GM18951 (cell line): ENCODE measurements around the gene ULK4.

Experiments
- POLR2A ChIP-seq: IDR thresholded peaks from 4 replicates; pipeline ENCODE4 v1.6.1; 2011; ENCODE audit warnings: mild to moderate bottlenecking; ENCODE audit not compliant: insufficient read length, insufficient read depth; ENCODE audit errors: extremely low read depth
- in situ Hi-C: fragments of 300-500 bp; cut with MboI; formaldehyde crosslinking; loops from one replicate; pipeline ENCODE4 v1.12.0; 2022; ENCODE audit warnings: low sequenced_read_pairs, mixed read lengths, inconsistent platforms; ENCODE audit not compliant: unreplicated experiment

ULK4 gene

DNA sequence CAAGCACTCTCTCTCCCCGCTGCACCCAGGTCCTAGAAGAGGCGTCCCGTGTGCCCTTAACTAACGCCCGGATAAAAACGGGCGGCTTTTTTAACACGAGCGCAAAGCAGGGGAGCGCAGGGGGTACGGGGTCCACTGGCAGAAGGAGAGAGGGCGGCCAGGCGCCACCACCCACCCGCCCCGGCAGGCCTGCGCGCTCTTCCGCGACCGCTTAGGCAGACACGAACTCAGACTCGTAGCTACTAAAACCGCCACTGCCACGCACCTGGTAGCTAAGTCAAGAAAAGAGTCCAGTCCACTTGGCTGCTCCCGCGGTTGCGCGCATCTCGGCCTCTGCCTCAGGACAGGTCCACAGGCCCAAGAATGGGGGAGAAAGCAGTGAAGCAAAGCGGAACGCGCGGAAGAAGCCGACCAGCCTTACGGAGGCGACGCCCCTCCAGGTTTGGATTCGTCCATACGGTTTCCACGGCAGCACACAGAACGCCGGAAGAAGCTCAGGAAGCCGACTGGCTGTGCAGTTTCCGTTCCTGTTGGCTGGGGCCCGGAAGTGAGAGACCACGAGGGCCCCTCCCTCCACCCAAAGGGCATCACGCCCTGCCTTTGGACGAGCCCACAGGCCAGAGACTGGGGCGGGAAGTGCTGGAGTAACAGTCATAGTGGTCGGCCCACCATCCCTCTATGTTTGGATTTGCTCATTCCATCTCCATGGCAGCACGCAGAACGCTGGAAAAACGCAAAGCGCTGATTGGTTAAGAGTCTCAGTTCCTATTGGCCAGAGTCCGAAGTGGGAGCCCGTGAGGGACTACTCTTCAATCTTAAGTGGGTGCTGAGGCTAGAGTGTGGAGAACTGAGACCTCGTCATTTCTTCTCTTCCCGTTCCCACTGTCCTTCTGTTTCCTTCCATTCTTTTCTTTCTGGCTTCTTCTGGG is at the start of gene ULK4:
ULK4 (minus strand) TSS at position 353 of the 929 bp plus-strand sequence. CDS start 7,344 bp downstream, outside the sequence.
- peak; percentile 61 for TF ChIP-seq POLR2A
- in situ Hi-C loops, result no loop called here

DNA sequence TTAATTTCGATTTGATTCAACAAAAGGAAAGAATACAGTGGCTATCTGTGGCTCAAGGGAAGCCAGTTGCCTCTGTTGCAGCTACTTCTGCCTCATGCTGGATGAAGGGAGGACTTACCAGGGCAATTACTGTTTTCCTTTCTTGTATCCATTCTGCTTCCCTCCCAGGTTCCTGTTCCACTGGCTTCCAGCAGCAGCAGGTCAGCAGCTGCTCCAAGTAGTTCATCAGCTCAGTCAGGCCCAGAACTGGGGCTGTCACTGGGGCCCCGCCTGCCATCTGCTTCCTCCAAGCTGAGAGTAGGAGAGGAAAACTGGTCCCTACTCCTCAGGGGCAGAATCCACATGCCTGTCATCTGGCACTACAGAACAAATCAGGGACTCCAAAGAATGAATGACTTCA is 48.6 kb upstream of the ULK4 start:
- no peak for TF ChIP-seq POLR2A
- in situ Hi-C loops, result no loop called here

DNA sequence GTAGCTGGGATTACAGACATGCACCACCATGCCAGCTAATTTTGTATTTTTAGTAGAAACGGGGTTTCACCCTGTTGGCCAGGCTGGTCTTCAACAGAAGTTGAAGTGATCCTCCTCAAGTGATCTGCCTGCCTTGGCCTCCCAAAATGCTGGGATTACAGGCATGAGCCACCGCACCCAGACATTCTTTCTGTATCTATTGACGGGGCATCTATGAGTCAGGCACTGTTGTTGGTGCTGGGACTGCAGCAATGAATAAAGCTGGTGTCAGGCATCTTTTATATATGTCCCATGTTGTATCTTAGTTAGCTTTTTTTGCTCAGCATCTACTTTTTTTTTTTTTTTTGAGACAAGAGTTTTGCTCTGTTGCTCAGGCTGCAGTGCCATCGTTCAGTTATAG is 47.6 kb upstream of the ULK4 start:
- TF ChIP-seq POLR2A, result no peak
- in situ Hi-C loops, result no loop called here

DNA sequence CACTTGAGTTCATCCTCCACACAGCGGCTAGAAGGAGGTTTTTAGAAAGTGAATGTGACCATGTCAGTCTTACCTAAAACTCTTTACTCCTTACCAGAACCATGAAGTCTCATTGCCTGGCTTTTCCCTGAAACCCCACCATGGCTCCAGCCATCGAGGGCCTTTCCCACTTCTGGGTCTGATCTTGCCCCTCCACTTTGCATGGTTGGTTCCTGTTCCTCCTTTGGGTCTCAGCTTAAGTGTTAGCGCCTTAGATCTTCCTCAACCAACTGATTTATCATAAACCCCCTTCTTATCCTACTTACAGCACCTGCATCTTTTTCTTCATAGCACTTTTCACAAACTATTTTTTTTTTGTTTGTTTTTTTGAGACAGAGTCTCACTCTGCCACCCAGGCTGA is 45.9 kb upstream of the ULK4 start:
- TF ChIP-seq POLR2A, result no peak
- in situ Hi-C loops, result no loop called here

DNA sequence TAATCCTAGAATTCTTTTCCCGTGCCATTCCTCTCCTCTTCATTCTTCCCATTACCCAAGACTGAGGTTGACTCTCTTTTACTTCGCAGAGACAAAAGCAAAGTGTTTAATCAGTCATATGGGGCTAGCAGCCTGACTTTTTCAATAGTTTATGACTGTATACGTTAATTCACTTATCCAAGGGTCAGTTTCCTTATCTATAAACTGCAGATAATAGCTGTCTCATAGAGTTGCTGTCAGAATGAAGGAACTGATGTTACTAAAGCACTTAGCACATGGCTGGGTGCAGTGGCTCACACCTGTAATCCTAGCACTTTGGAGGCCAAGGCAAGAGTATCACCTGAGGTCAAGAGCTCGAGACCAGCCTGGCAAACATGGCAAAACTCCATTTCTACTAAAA is 43.5 kb upstream of the ULK4 start:
- in situ Hi-C loops, result no loop called here
- TF ChIP-seq POLR2A, result no peak

DNA sequence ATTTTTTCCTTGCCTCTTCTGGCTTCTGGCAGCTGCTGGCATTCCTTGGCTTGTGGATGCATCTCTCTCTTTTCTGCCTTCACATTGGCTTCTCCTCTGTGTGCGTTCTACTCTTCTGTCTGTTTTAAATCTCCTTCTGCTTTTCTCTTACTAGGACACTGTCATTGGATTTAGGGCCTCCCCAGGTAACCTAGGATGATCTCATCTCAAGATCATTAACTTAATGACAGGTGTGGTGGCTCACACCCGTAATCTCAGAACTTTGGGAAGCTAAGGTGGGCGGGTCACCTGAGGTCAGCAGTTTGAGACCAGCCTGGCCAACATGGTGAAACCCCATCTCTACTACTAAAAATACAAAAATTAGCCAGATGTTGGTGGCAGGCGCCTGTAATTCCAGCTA is 40.9 kb upstream of the ULK4 start:
- in situ Hi-C loops, result no loop called here

DNA sequence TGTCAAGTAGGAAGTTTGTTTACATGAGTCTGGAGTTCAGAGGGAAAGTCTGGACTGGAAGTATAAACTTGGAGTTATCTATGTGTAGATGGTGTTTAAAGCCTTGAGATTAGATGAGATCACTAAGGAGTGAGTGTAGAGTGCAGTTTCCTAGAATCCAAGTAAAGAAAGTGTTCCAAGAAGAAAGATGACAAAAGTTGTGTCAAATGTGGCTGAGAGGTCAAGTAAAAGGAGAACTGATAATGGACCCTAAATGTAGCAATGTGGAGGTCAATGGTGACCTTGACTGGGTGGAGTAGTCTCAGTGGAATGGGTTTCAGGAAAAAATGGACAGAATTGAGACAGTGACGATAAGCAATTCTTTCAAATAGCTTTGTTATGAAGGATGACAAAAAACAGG is 39.9 kb upstream of the ULK4 start:
- in situ Hi-C loops, result no loop called here
- TF ChIP-seq POLR2A, result no peak

More for the DNA sequence above, 40.9 kb upstream of the ULK4 start:
- TF ChIP-seq POLR2A, result no peak

DNA sequence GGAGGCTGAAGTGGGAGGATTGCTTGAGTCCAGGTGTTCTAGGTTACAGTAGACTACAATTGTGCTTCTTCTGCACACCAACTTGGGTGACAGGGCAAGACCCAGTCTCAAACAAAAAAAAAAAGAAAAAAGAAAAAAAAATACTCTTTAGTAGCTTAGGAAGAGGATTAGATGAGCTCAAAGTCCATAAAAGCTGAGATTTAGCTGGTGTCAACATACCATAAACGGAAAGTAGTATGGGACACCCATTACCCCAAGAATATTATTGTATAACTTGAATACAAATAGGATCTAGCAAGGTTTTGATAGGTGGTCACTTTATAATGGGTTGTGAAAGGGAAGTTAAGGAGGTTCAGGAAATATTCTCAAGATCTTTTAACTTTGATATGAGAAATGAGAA is 38.0 kb upstream of the ULK4 start:
- no peak for TF ChIP-seq POLR2A
- in situ Hi-C loops, result no loop called here

DNA sequence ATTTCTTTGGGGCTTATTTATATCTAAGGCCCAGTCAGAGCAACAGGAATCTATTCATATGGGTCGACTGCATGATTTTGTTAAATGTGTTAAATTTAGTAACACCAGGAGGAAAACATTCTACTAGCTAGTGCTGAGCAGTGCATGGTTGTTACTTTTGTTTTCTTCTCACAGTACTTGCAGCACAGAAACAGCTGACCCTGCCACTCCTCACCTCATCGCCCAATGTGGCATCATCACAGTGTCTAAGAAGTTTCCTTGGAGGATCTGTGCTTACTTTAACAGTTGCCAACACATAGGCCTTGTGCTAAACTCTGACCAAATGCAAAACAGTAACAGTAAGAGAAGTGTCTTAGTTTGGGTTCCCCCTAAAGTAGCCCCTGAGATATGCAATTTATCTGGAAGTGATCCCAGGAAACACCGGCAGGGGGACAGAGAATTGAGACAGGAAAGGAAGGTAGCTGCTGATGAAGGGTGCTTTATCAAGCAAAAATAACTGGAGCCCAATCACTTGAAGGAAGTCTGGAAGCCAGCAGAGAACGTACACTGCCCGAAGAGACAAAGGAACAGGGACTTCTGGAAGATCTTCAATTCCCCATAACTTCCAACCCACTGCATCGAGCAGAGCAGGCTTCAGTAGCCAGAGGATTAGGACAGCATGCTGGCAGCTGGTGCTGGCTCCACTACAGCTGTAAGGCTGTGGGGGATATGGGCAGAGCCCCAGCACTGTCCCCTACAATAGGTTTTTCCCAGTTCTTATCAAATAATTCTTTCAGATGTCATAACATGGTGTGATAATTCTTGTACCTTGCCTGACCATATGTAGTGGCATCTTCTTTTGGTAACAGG is 36.0 kb upstream of the ULK4 start:
- no peak for TF ChIP-seq POLR2A
- in situ Hi-C loops, result no loop called here

DNA sequence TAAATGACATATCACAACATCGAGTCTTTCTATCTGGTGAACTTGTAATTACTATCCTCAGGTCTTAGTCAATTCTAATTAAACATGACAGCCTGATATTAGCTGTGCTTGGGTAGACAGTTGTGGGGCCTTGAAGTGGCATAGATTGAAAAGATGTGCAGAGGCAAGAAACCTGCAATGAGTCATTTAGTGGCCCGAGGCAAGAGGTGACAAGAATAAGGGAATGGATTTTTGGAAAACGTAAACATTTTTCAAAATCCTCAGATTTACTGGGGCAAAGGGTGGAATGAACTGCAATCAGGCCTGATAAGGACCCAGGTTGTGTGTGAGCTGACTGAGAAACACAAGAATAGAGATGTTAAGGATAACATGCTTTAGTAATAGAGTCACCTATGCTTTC is 29.5 kb upstream of the ULK4 start:
- in situ Hi-C loops, result no loop called here

DNA sequence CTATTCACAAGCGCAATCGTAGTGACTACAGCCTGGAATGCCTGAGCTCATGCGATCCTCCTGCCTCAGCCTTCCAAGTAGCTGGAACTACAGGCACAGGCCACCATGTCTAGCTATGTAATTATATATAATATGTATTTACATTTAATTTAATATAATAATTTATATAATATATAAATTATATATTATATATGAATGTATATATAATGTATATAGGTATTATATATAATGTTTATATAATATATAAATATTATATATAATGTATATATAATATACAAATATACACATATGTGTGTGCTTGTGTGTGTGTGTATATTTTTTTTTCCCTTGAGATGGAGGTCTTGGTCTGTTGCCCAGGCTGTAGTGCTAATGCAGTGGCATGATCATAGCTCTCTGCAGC is 27.6 kb upstream of the ULK4 start:
- TF ChIP-seq POLR2A, result no peak
- in situ Hi-C loops, result no loop called here

More for the DNA sequence above, 29.5 kb upstream of the ULK4 start:
- no peak for TF ChIP-seq POLR2A

DNA sequence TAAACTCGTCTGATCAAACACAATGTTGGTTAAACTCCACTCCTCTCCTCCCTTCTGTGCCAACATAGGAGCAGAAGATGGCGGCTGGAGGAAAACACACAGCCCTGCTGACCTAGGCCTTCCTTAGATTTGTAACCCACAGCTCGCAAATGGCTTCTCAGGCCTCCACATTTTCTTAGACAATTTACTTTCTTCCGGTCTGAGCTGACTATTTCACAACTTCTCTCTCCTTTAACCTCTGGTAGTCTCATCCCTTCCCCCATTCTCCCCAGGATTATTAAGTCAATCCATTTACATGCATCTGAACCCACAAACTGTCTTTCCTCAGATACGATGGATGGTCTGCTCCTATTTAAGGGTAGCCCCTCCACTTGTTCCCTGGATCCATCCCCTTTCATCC is 25.7 kb upstream of the ULK4 start:
- TF ChIP-seq POLR2A, result no peak
- in situ Hi-C loops, result no loop called here

DNA sequence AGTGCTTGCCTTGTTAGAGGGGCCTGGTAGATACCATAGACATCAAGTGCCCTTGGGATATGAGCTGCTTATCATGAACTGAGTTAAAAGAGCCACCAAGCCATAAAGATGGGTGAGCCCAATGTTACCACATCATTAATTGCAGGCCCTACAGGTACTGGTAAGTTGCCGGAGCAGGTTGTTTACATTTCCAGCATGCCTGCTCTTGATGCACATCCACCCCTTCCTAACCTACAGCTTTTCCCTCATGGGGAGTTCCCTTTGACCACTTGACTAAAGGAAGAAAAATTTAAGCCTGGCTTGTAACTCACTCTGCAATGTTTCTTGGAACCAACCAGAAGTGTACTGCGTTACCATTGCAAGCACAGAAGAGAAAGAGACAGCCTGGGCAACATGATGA is 24.7 kb upstream of the ULK4 start:
- in situ Hi-C loops, result no loop called here

More for the DNA sequence above, 24.7 kb upstream of the ULK4 start:
- no peak for TF ChIP-seq POLR2A
